Lower leg skin (tissue), 4 donors: ENCODE measurements around the gene MSANTD4. TPM values are rescaled to one million over a fixed set of nuclear protein-coding genes. Genes with fewer than 3 reads are reported as not detected.

ENCODE experiments used
- DNase-seq, 2 donors: peaks; one replicate each; pipeline ENCODE4 v3.0.0-alpha.2; 2019; ENCODE audit warnings: low spot score in 2 of 2
- H3K4me3 ChIP-seq: fragments of 200-600 bp; sonication (generic); 2 replicates; pipeline ENCODE4 v1.5.1; 2017; ENCODE audit warnings: mild to moderate bottlenecking, low read depth; ENCODE audit not compliant: poor library complexity, severe bottlenecking
- POLR2A ChIP-seq, 2 donors: fragments of 450-650 bp; IDR thresholded peaks; one replicate each; pipeline ENCODE4 v1.6.1; 2016 to 2017; ENCODE audit warnings: antibody characterized with exemption in 2 of 2, mild to moderate bottlenecking in 1 of 2, moderate library complexity in 1 of 2
- WGBS, 2 donors: methylation state at CpG; one replicate each; pipeline ENCODE4 v1.1.5; 2018; 5-methylcytosine and 5-hydroxymethylcytosine counted together
- intact Hi-C: fragments of 100-400 bp; cut with DNase I; formaldehyde crosslinking; loops from one replicate; pipeline ENCODE4 v1.15.0; 2023; ENCODE audit warnings: low total_unique reads
- total RNA-seq, 4 donors: library from RNA; depleted of rRNA; stranded (reverse); fragments of >200 nt; gene quantifications; one replicate each; pipeline ENCODE4 v1.1.0, GENCODE V29; 2016
- TF ChIP-seq, protein P1 (sequence below), 3 donors: fragments of 450-650 bp; IDR thresholded peaks; one replicate each; pipeline ENCODE4 v1.5.1; 2016; ENCODE audit warnings: antibody characterized with exemption in 3 of 3, mild to moderate bottlenecking in 3 of 3, moderate library complexity in 2 of 3

MSANTD4 gene
- total RNA-seq, 4 donors from 2014 or later: 9.2 to 14.8 (median 12.3) TPM

- H3K4me3 ChIP-seq: no peak overlapping the region
- 89 to 93% methylated on average over 2 of the region's 2 CpGs for WGBS, 2 donors
- DNase-seq: no peak
- intact Hi-C loops: no loop called here
- no peak for TF ChIP-seq POLR2A (IDR thresholded peaks at IDR 0.05)
- TF ChIP-seq, protein P1, sequence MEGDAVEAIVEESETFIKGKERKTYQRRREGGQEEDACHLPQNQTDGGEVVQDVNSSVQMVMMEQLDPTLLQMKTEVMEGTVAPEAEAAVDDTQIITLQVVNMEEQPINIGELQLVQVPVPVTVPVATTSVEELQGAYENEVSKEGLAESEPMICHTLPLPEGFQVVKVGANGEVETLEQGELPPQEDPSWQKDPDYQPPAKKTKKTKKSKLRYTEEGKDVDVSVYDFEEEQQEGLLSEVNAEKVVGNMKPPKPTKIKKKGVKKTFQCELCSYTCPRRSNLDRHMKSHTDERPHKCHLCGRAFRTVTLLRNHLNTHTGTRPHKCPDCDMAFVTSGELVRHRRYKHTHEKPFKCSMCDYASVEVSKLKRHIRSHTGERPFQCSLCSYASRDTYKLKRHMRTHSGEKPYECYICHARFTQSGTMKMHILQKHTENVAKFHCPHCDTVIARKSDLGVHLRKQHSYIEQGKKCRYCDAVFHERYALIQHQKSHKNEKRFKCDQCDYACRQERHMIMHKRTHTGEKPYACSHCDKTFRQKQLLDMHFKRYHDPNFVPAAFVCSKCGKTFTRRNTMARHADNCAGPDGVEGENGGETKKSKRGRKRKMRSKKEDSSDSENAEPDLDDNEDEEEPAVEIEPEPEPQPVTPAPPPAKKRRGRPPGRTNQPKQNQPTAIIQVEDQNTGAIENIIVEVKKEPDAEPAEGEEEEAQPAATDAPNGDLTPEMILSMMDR (IDR thresholded peaks at IDR 0.05): no peak
Observed at GRCh38 chr11:105986554-105986953, 35.5 kb downstream of the MSANTD4 start.

- intact Hi-C loops: loop anchor here (5.0 kb wide), 1 partner anchor 1937 kb away; no protein-coding TSS in a partner anchor
- no peak for DNase-seq
- H3K4me3 ChIP-seq: no peak overlapping the region
- 93 to 94% methylated on average over 10 of the region's 10 CpGs for WGBS, 2 donors
- TF ChIP-seq, protein P1 (IDR thresholded peaks at IDR 0.05): no peak
- TF ChIP-seq POLR2A (IDR thresholded peaks at IDR 0.05): no peak
Observed at GRCh38 chr11:105979997-105980703, 41.9 kb downstream of the MSANTD4 start.

GRCh38 chr11:105975128-105975527 is 46.9 kb downstream of the MSANTD4 start:
- intact Hi-C loops: loop anchor here (5.0 kb wide), 1 partner anchor 1942 kb away; no protein-coding TSS in a partner anchor
- TF ChIP-seq POLR2A (IDR thresholded peaks at IDR 0.05): no peak
- TF ChIP-seq, protein P1 (IDR thresholded peaks at IDR 0.05): no peak
- DNase-seq: no peak
- WGBS, 2 donors: 61 to 68% methylated on average over 1 of the region's 1 CpG
- no peak overlapping the region for H3K4me3 ChIP-seq

- intact Hi-C loops: no loop called here
- WGBS, 2 donors: 76 to 86% methylated on average over 1 of the region's 1 CpG
- no peak for DNase-seq
- no peak overlapping the region for H3K4me3 ChIP-seq
- no peak for TF ChIP-seq POLR2A (IDR thresholded peaks at IDR 0.05)
- TF ChIP-seq, protein P1 (IDR thresholded peaks at IDR 0.05): no peak
Observed at GRCh38 chr11:105969756-105970155, 52.3 kb downstream of the MSANTD4 start.

DNA sequence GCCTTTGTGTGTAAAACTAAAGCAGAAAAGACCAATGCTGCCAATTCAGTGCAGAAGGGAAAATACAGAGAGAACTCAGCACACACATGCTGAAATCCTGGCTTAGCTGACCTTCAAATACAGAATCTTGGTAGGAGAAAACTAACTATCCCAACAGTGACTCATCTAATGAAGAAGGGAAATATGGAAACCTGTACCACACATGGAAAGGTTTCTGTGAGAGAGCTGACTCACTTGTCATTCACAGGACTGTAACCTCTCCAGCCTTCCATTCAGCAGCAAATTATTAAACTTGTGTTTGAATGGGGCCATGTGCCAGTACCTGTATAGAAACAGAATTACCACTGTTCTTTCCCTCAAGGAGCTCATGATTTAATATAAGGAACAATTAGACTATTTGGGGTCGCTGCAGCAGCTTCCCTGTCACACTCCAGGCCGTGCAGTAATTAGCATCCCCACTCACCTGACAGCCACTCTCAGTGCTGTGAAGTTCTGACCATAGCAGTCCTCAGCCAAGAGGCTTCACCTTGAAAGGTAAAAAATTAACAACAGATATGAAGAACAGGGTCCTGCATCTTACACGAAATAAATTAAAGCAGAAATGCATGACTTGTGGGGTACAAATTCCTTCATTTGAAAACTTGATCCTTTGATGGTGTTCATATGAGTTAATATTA is 53.9 kb downstream of the MSANTD4 start:
- 83 to 85% methylated on average over 3 of the region's 3 CpGs for WGBS, 2 donors
- no peak for TF ChIP-seq POLR2A (IDR thresholded peaks at IDR 0.05)
- TF ChIP-seq, protein P1 (IDR thresholded peaks at IDR 0.05): no peak
- H3K4me3 ChIP-seq: no peak overlapping the region
- intact Hi-C loops: no loop called here
- DNase-seq: no peak
